Measurements from ENCODE around the gene OMA1.
A peak's percentile ranks its signal among the peaks of the same experiment; 100 is the strongest.
"Not testable (repeated sequence)": the region's sequence is repeated elsewhere in the genome, so short reads cannot be mapped to it uniquely, and the experiment has no call there.

Gene OMA1

GRCh38 chr1:58587667-58588066 is 41.1 kb upstream of the OMA1 start:
- ChIA-PET POLR2A (no interaction called here), CTCF (no interaction called here)
- DNase-seq (ENCODE audit: extremely low spot score) = no peak
- no peak for TF ChIP-seq CTCF (IDR thresholded peaks at IDR 0.05; ENCODE audit: control extremely low read depth, extremely low read depth, low read depth, missing control alignments)

- DNase-seq (ENCODE audit: extremely low spot score) = no peak
- POLR2A ChIA-PET = no interaction called here
- CTCF ChIA-PET = no interaction called here
- TF ChIP-seq CTCF (IDR thresholded peaks at IDR 0.05; ENCODE audit: control extremely low read depth, extremely low read depth, low read depth, missing control alignments) = no peak
Measured at GRCh38 chr1:58586271-58586670, 39.7 kb upstream of the OMA1 start.

GRCh38 chr1:58585581-58586151 is 39.1 kb upstream of the OMA1 start:
- no peak for TF ChIP-seq CTCF (IDR thresholded peaks at IDR 0.05; ENCODE audit: control extremely low read depth, extremely low read depth, low read depth, missing control alignments)
- no peak for DNase-seq (ENCODE audit: extremely low spot score)
- CTCF ChIA-PET = interaction anchor here (0.9 kb wide), 1 partner anchor 66 kb away, joined by 3 read pairs; no protein-coding TSS in a partner anchor
- POLR2A ChIA-PET = no interaction called here

- ChIA-PET CTCF (interaction anchor here (0.6 to 0.9 kb wide), 2 partner anchors 67 kb away, joined by 3 read pairs; no protein-coding TSS in a partner anchor), POLR2A (no interaction called here)
- no peak for DNase-seq (ENCODE audit: extremely low spot score)
- TF ChIP-seq CTCF (IDR thresholded peaks at IDR 0.05; ENCODE audit: control extremely low read depth, extremely low read depth, low read depth, missing control alignments) = no peak
Measured at GRCh38 chr1:58585166-58585565, 38.6 kb upstream of the OMA1 start.

- POLR2A ChIA-PET = no interaction called here
- no peak for TF ChIP-seq CTCF (IDR thresholded peaks at IDR 0.05; ENCODE audit: control extremely low read depth, extremely low read depth, low read depth, missing control alignments)
- DNase-seq (ENCODE audit: extremely low spot score) = peak; percentile 39
- CTCF ChIA-PET = interaction anchor here (0.6 to 1.7 kb wide), 4 partner anchors 12 to 68 kb away, joined by 3 read pairs; partner anchors contain the start of gene OMA1
Measured at GRCh38 chr1:58584082-58584895, 37.8 kb upstream of the OMA1 start.

- ChIA-PET POLR2A (no interaction called here), CTCF (interaction anchor here (0.7 to 1.7 kb wide), 4 partner anchors 11 to 69 kb away, joined by 3 read pairs; partner anchors contain the start of gene OMA1)
- no peak for DNase-seq (ENCODE audit: extremely low spot score)
- no peak for TF ChIP-seq CTCF (IDR thresholded peaks at IDR 0.05; ENCODE audit: control extremely low read depth, extremely low read depth, low read depth, missing control alignments)
Measured at GRCh38 chr1:58583496-58583895, 37.0 kb upstream of the OMA1 start.

- POLR2A ChIA-PET; DNase-seq (ENCODE audit: extremely low spot score): not testable (repeated sequence)
- CTCF ChIA-PET = interaction anchor here (1.0 to 1.2 kb wide), 2 partner anchors 35 to 70 kb away, joined by 3 to 4 read pairs; partner anchors contain the start of gene OMA1
Measured at GRCh38 chr1:58582143-58582542, 35.6 kb upstream of the OMA1 start.

Data from GM10248 (cell line).